ENCODE measurements around the gene OR8H1.

DNA sequence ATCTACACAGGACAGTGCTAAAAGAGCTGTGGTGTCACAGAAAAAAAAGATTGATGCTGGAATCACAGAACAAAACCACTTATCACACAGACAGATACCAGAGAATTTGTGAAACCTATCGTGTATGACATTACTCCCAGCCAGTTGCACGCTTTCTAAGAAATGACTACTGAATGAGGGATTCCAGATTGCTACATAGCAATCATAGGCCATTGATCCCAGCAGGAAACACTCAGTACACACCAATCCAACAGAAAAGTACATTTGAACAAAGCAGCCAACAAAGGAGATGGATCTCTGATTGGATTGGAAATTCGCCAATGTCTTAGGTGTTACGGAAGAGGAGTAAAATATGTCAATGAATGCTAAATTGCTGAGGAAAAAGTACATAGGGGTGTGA, 4.8 kb upstream of the OR8H1 start:
- TF ChIP-seq, protein P1, sequence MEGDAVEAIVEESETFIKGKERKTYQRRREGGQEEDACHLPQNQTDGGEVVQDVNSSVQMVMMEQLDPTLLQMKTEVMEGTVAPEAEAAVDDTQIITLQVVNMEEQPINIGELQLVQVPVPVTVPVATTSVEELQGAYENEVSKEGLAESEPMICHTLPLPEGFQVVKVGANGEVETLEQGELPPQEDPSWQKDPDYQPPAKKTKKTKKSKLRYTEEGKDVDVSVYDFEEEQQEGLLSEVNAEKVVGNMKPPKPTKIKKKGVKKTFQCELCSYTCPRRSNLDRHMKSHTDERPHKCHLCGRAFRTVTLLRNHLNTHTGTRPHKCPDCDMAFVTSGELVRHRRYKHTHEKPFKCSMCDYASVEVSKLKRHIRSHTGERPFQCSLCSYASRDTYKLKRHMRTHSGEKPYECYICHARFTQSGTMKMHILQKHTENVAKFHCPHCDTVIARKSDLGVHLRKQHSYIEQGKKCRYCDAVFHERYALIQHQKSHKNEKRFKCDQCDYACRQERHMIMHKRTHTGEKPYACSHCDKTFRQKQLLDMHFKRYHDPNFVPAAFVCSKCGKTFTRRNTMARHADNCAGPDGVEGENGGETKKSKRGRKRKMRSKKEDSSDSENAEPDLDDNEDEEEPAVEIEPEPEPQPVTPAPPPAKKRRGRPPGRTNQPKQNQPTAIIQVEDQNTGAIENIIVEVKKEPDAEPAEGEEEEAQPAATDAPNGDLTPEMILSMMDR (IDR thresholded peaks at IDR 0.05; ENCODE audit: control extremely low read depth in 1 of 3, insufficient read depth in 1 of 3, low read depth in 1 of 3, low read length in 3 of 3) = no peak
- TF ChIP-seq HDAC2 (IDR thresholded peaks at IDR 0.05; ENCODE audit: borderline replicate concordance in 1 of 2, low read depth in 2 of 2, low read length in 2 of 2) (no peak), GABPA (IDR thresholded peaks at IDR 0.05; ENCODE audit: borderline replicate concordance, insufficient read depth, low read length) (no peak), CHD2 (IDR thresholded peaks at IDR 0.05; ENCODE audit: low read length) (no peak), HDAC6 (IDR thresholded peaks at IDR 0.05; ENCODE audit: low read depth, low read length) (no peak), POLR2AphosphoS5 (IDR thresholded peaks at IDR 0.05; ENCODE audit: low read depth, low read length) (no peak), SIN3A (conservative IDR thresholded peaks at IDR 0.05 in 1 of 2, IDR thresholded peaks at IDR 0.05 in 1 of 2; ENCODE audit: low read depth in 1 of 2, low read length in 2 of 2) (no peak), TEAD4 (IDR thresholded peaks at IDR 0.05; ENCODE audit: low read depth, low read length) (no peak), SRF (IDR thresholded peaks at IDR 0.05; ENCODE audit: low read depth, low read length) (no peak)
- TF ChIP-seq, protein P2, sequence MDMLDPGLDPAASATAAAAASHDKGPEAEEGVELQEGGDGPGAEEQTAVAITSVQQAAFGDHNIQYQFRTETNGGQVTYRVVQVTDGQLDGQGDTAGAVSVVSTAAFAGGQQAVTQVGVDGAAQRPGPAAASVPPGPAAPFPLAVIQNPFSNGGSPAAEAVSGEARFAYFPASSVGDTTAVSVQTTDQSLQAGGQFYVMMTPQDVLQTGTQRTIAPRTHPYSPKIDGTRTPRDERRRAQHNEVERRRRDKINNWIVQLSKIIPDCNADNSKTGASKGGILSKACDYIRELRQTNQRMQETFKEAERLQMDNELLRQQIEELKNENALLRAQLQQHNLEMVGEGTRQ (IDR thresholded peaks at IDR 0.05; ENCODE audit: low read length) = no peak
